Hematopoietic multipotent progenitor cell treated with erythropoietin and hydrocortisone succinate and interleukin-3 and kit ligand, for 4 days (in vitro differentiated cells): ENCODE results near the gene TPRG1L.

Experiments used
- DNase-seq: peaks from one replicate; pipeline ENCODE4 v3.0.0-alpha.2; 2015

Gene TPRG1L

GRCh38 chr1:3668585-3669300 lies 43.9 kb downstream of the TPRG1L start:
- peak; percentile 71 for DNase-seq

GRCh38 chr1:3669421-3669821 lies 44.6 kb downstream of the TPRG1L start:
- no peak for DNase-seq

GRCh38 chr1:3669971-3670431 lies 45.2 kb downstream of the TPRG1L start:
- DNase-seq, result no peak

- DNase-seq, result no peak
Observed at GRCh38 chr1:3670823-3671265, 46.0 kb downstream of the TPRG1L start.

- no peak for DNase-seq
Observed at GRCh38 chr1:3671371-3672180, 46.8 kb downstream of the TPRG1L start.

GRCh38 chr1:3672231-3672970 lies 47.6 kb downstream of the TPRG1L start:
- no peak for DNase-seq

- DNase-seq, result no peak
Observed at GRCh38 chr1:3672971-3673361, 48.2 kb downstream of the TPRG1L start.

GRCh38 chr1:3673381-3674099 lies 48.7 kb downstream of the TPRG1L start:
- no peak for DNase-seq

GRCh38 chr1:3674100-3675094 lies 49.6 kb downstream of the TPRG1L start:
- no peak for DNase-seq

- DNase-seq, result no peak
Observed at GRCh38 chr1:3675436-3675835, 50.6 kb downstream of the TPRG1L start.

- DNase-seq, result peak; percentile 29
Observed at GRCh38 chr1:3676581-3677470, 52.0 kb downstream of the TPRG1L start.

GRCh38 chr1:3677484-3677883 lies 52.7 kb downstream of the TPRG1L start:
- peak; percentile 72 for DNase-seq

- no peak for DNase-seq
Observed at GRCh38 chr1:3678361-3679097, 53.7 kb downstream of the TPRG1L start.

- peak; percentile 45 for DNase-seq
Observed at GRCh38 chr1:3679098-3679555, 54.3 kb downstream of the TPRG1L start.
